Measurements from ENCODE around the gene OR11L1.

GRCh38 chr1:247862756-247863155, 21.1 kb upstream of the OR11L1 start:
- TF ChIP-seq CTCF (conservative IDR thresholded peaks at IDR 0.05 in 1 of 2, IDR thresholded peaks at IDR 0.05 in 1 of 2; ENCODE audit: low read depth in 1 of 2, low read length in 2 of 2) (no peak), EZH2 (IDR thresholded peaks at IDR 0.05; ENCODE audit: low read length, missing control alignments) (no peak)
